Spleen (tissue), 11 donors: ENCODE results near the gene KRTAP10-2. TPM values are rescaled to one million over a fixed set of nuclear protein-coding genes. Genes with fewer than 3 reads are reported as not detected.

Experiments
- DNase-seq: peaks from one replicate; pipeline ENCODE4 v3.0.0-alpha.2; 2020
- H3K27ac ChIP-seq, 8 donors: fragments of 200-600 bp; sonication (generic) in 7 of 8; 1 replicate in 4 of 8; 2 replicates in 4 of 8; pipeline versions ENCODE4 v1.5.0 to v1.8.0; 2016 to 2021; ENCODE audit warnings: inconsistent platforms in 4 of 8, mild to moderate bottlenecking in 4 of 8, moderate library complexity in 1 of 8
- H3K27me3 ChIP-seq, 7 donors: fragments of 200-600 bp; sonication (generic) in 6 of 7; replicated peaks in 1 of 7; 1 replicate in 4 of 7; 2 replicates in 3 of 7; pipeline versions ENCODE4 v1.5.0 to v1.8.0; 2016 to 2021; ENCODE audit warnings: inconsistent platforms in 3 of 7, mild to moderate bottlenecking in 1 of 7
- H3K36me3 ChIP-seq, 6 donors: fragments of 200-600 bp; sonication (generic) in 5 of 6; 1 replicate in 4 of 6; 2 replicates in 2 of 6; pipeline versions ENCODE4 v1.5.0 to v1.8.0; 2016 to 2021; ENCODE audit warnings: inconsistent platforms in 2 of 6
- H3K4me1 ChIP-seq, 6 donors: fragments of 200-600 bp; sonication (generic) in 5 of 6; 1 replicate in 3 of 6; 2 replicates in 3 of 6; pipeline versions ENCODE4 v1.5.0 to v1.8.0; 2016 to 2021; ENCODE audit warnings: inconsistent platforms in 3 of 6
- H3K4me3 ChIP-seq, 8 donors: fragments of 200-600 bp; sonication (generic) in 7 of 8; 1 replicate in 4 of 8; 2 replicates in 4 of 8; pipeline versions ENCODE4 v1.5.0 to v1.8.0; 2016 to 2021; ENCODE audit warnings: inconsistent platforms in 4 of 8, mild to moderate bottlenecking in 4 of 8, moderate library complexity in 2 of 8
- H3K9me3 ChIP-seq, 8 donors: fragments of 200-600 bp; sonication (generic) in 7 of 8; 1 replicate in 4 of 8; 2 replicates in 4 of 8; pipeline versions ENCODE4 v1.5.0 to v1.8.0; 2016 to 2021; ENCODE audit warnings: inconsistent platforms in 4 of 8
- POLR2A ChIP-seq, 3 donors: fragments of 450-650 bp; IDR thresholded peaks; one replicate each; pipeline ENCODE4 v1.5.1; 2017; ENCODE audit warnings: antibody characterized with exemption in 3 of 3, mild to moderate bottlenecking in 1 of 3
- POLR2AphosphoS5 ChIP-seq, 3 donors: sonication (generic); formaldehyde crosslinking; IDR thresholded peaks; one replicate each; pipeline ENCODE4 v1.5.1; 2017; ENCODE audit warnings: antibody characterized with exemption in 3 of 3
- WGBS, 5 donors: extraction: QIAGEN DNeasy Blood & Tissue Kit in 3 of 5; methylation state at CpG; one replicate each; pipeline versions ENCODE4 v1.1.5 to v1.1.7; 2013 to 2018; 5-methylcytosine and 5-hydroxymethylcytosine counted together
- intact Hi-C: fragments of 100-400 bp; cut with DNase I; formaldehyde crosslinking; loops from one replicate; pipeline ENCODE4 v1.15.0; 2023; ENCODE audit warnings: low total_unique reads
- polyA plus RNA-seq, 3 donors: library from polyadenylated mRNA; stranded (reverse); fragments of 200-250 nt; gene quantifications; one replicate each; pipeline ENCODE4 v1.2.1, GENCODE V29; 2013
- total RNA-seq, 7 donors: library from RNA; depleted of rRNA in 3 of 7; stranded (reverse); fragments of >200 nt in 3 of 7; fragmentation: NEBNext Ultra II Directional in 4 of 7; extraction: Animal tissue kit (Norgen Biotek cat#: 25700) in 4 of 7; gene quantifications; one replicate each; pipeline versions ENCODE4 v1.1.0 to v1.2.1, GENCODE V29; 2016 to 2021
- TF ChIP-seq, protein P1 (sequence below), 11 experiments: fragments of 200-600 bp in 7 of 11; fragments of 450-650 bp in 4 of 11; sonication (generic) in 4 of 11; IDR thresholded peaks in 8 of 11; conservative IDR thresholded peaks in 3 of 11; 1 replicate in 7 of 11; 2 replicates in 4 of 11; pipeline versions ENCODE4 v1.4.0 to v1.8.0; 2016 to 2021; ENCODE audit warnings: antibody characterized with exemption in 11 of 11, inconsistent platforms in 4 of 11, mild to moderate bottlenecking in 1 of 11
- donor health status: healthy with polysubstance abuse.
- donor health status: DM: no; HTN: no; CAD: no; lungs with moderate emphysema.
- donor health status: DM: no; HTN: no; CAD: no.
- donor health status: Bipolar disorder and iron deficiency.
- donor health status: healthy.
- donor health status: DM: no; HTN: no; CAD: no.
- donor health status: DM: yes; HTN: yes; CAD: no.

The KRTAP10-2 gene
- total and polyA plus RNA-seq, 10 donors, result not detected

DNA sequence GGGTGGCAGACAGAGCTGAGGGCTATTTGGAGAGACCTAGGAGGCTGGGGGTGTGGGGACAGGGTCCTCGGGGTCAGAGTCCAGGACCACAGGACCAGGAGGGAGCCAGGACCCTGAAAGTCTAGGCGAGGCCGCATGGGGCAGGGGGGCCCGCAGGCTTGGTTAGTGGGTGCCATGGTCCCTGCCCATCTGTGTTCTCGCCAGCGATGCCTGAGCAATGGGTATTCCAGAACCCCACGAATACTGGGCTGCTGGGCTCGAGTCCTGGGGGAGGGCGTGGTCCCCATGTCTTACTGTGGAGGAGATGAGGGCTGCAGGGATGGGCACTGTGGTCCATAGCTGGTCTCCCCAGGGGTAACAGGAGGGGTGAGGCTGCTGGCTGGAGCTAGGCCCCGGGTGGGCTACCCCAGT, 39.0 kb upstream of the KRTAP10-2 start:
- Histone ChIP-seq H3K4me1 (no peaks in the 10 kb centered on the region), H3K4me3 (no peak overlapping the region), H3K9me3 (peaks cover 0 to 6% (median 0%) of the 10 kb centered on the region in 8 donors), H3K27ac (no peak overlapping the region), H3K36me3 (no peaks in the 10 kb centered on the region), H3K27me3 (peaks cover 0 to 49% (median 16%) of the 10 kb centered on the region in 7 donors)
- no peak for TF ChIP-seq POLR2A (IDR thresholded peaks at IDR 0.05)
- no peak for TF ChIP-seq POLR2AphosphoS5 (IDR thresholded peaks at IDR 0.05)
- TF ChIP-seq, protein P1, sequence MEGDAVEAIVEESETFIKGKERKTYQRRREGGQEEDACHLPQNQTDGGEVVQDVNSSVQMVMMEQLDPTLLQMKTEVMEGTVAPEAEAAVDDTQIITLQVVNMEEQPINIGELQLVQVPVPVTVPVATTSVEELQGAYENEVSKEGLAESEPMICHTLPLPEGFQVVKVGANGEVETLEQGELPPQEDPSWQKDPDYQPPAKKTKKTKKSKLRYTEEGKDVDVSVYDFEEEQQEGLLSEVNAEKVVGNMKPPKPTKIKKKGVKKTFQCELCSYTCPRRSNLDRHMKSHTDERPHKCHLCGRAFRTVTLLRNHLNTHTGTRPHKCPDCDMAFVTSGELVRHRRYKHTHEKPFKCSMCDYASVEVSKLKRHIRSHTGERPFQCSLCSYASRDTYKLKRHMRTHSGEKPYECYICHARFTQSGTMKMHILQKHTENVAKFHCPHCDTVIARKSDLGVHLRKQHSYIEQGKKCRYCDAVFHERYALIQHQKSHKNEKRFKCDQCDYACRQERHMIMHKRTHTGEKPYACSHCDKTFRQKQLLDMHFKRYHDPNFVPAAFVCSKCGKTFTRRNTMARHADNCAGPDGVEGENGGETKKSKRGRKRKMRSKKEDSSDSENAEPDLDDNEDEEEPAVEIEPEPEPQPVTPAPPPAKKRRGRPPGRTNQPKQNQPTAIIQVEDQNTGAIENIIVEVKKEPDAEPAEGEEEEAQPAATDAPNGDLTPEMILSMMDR (IDR thresholded peaks at IDR 0.05 in 8 of 11, conservative IDR thresholded peaks at IDR 0.05 in 3 of 11), result no peak
- no peak for DNase-seq
- intact Hi-C loops, result no loop called here
- 73 to 88% (median 82%) methylated on average over 8 to 10 of the region's 10 CpGs for WGBS, 5 donors

DNA sequence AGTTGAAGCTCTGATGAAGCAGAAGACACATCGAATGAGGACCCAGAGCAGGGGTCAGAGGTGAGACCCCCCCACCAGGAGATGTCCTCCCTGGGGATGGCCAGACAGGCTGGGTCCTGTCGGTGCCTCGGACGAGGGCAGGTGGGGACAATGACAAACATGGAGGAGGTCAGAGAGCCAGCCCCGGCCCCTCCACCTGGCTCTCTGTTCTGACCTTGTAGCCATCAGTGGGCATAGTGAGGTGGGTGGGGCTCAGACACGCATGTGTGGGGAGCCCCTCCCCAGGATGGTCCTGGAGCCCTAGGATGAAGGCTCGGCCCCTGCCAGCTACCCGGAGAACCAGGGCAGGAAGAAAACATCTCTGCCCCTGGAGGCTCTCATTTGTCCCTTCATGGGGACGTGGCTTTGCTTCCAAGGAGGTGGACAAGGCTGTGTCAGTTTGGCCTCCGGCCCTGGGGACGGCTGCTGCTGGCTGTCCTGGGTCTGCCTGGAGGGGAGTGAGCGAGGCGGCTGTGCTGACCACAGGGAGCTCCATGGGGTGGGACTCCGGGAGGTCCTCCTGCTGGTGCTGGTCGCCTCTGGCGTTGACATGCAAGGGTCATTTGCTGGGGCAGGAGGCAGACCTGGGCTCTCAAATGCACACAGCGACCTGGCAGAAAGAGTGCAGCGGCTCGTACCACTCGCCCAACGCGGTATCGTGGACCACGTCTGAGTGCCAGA, 38.4 kb upstream of the KRTAP10-2 start:
- Histone ChIP-seq H3K9me3 (peaks cover 0 to 6% (median 0%) of the 10 kb centered on the region in 8 donors), H3K4me3 (no peak overlapping the region), H3K27ac (no peak overlapping the region), H3K36me3 (no peaks in the 10 kb centered on the region), H3K27me3 (peaks cover 0 to 55% (median 16%) of the 10 kb centered on the region in 7 donors), H3K4me1 (no peaks in the 10 kb centered on the region)
- intact Hi-C loops, result no loop called here
- no peak for DNase-seq
- WGBS, 5 donors, result 73 to 83% (median 83%) methylated on average over 19 to 24 of the region's 24 CpGs
- TF ChIP-seq, protein P1 (IDR thresholded peaks at IDR 0.05 in 8 of 11, conservative IDR thresholded peaks at IDR 0.05 in 3 of 11), result no peak
- TF ChIP-seq POLR2AphosphoS5 (IDR thresholded peaks at IDR 0.05), result no peak
- no peak for TF ChIP-seq POLR2A (IDR thresholded peaks at IDR 0.05)

DNA sequence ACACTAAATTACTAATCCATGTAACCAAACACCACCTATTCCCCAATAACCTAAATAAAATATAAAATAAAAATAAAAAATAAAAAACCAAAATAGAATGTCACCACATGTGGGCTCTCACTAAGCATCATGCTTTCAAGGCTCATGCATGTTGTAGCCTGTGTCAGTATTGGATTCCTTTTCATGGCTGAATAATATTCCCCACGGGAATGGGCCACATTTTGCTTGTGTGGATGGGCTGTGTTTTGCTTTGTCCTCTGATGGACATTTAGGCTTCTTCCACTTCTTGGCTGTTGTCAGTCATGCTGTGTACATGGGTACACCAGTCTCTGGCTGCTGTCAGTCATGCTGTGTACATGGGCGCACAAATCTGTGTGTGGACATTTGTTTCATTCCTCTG, 37.8 kb upstream of the KRTAP10-2 start:
- no peak for DNase-seq
- 87 to 96% (median 93%) methylated on average over 2 of the region's 2 CpGs for WGBS, 5 donors
- intact Hi-C loops, result no loop called here
- Histone ChIP-seq H3K27me3 (peaks cover 0 to 59% (median 16%) of the 10 kb centered on the region in 7 donors), H3K27ac (no peak overlapping the region), H3K36me3 (no peaks in the 10 kb centered on the region), H3K4me3 (no peak overlapping the region), H3K4me1 (no peaks in the 10 kb centered on the region), H3K9me3 (peaks cover 0 to 6% (median 0%) of the 10 kb centered on the region in 8 donors)
- TF ChIP-seq, protein P1 (IDR thresholded peaks at IDR 0.05 in 8 of 11, conservative IDR thresholded peaks at IDR 0.05 in 3 of 11), result no peak
- TF ChIP-seq POLR2A (IDR thresholded peaks at IDR 0.05) (no peak), POLR2AphosphoS5 (IDR thresholded peaks at IDR 0.05) (no peak)

DNA sequence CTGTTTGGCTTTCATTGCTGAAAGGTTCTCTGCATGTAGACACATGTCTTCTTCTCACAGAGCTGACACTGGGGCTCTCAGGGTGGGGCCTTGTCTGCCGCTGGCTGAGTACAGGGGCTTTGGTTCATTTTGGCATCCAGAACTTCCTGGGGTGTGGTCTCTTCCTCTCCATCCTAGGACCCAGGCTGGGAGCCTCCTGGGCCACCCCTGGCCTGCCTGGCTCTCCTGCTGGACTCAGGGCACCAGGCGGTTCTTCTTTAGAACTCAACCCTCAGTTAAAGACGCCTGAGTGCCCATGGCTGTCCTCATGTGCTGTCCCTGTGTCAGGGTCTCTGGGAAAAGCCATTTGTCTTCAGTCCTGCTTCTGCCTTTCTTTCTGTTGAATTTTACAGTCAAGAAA, 34.6 kb upstream of the KRTAP10-2 start:
- peaks cover 0 to 38% (median 16%) of the 10 kb centered on the region in 7 donors for H3K27me3 ChIP-seq
- no peak overlapping the region for H3K4me3 ChIP-seq
- intact Hi-C loops, result no loop called here
- no peaks in the 10 kb centered on the region for H3K36me3 ChIP-seq
- WGBS, 5 donors, result 76 to 87% (median 82%) methylated on average over 3 of the region's 3 CpGs
- H3K9me3 ChIP-seq, result peaks cover 0 to 23% (median 17%) of the 10 kb centered on the region in 8 donors
- TF ChIP-seq, protein P1 (IDR thresholded peaks at IDR 0.05 in 8 of 11, conservative IDR thresholded peaks at IDR 0.05 in 3 of 11), result no peak
- TF ChIP-seq POLR2AphosphoS5 (IDR thresholded peaks at IDR 0.05) (no peak), POLR2A (IDR thresholded peaks at IDR 0.05) (no peak)
- DNase-seq, result no peak
- no peaks in the 10 kb centered on the region for H3K4me1 ChIP-seq
- no peak overlapping the region for H3K27ac ChIP-seq
